Adrenal gland (tissue), 12 donors: Measurements from ENCODE around the gene SCAP. TPM values are rescaled to one million over a fixed set of nuclear protein-coding genes. Genes with fewer than 3 reads are reported as not detected.
A peak's percentile ranks its signal among the peaks of the same experiment; 100 is the strongest.

Source experiments
- DNase-seq, 7 donors: peaks; one replicate each; pipeline ENCODE4 v3.0.0-alpha.2; 2019 to 2020
- H3K27ac ChIP-seq, 5 donors: fragments of 200-600 bp; sonication (generic) in 4 of 5; 1 replicate in 3 of 5; 2 replicates in 2 of 5; pipeline versions ENCODE4 v1.5.1 to v1.8.0; 2016 to 2020; ENCODE audit warnings: mild to moderate bottlenecking in 1 of 5
- H3K27me3 ChIP-seq: fragments of 200-600 bp; 2 replicates; pipeline ENCODE4 v1.8.0; 2021
- H3K36me3 ChIP-seq, 2 donors: fragments of 200-600 bp; replicated peaks in 1 of 2; 1 replicate in 1 of 2; 2 replicates in 1 of 2; pipeline versions ENCODE4 v1.5.1 to v1.8.0; 2018 to 2022
- H3K4me1 ChIP-seq, 2 donors: fragments of 200-600 bp; replicated peaks in 1 of 2; 1 replicate in 1 of 2; 2 replicates in 1 of 2; pipeline versions ENCODE4 v1.5.1 to v1.8.0; 2018 to 2021
- H3K4me3 ChIP-seq, 4 donors: fragments of 200-600 bp; sonication (generic) in 3 of 4; one replicate each; pipeline ENCODE4 v1.5.1; 2016 to 2018
- H3K9me3 ChIP-seq, 3 donors: fragments of 200-600 bp; sonication (generic) in 1 of 3; replicated peaks in 1 of 3; 1 replicate in 2 of 3; 2 replicates in 1 of 3; pipeline versions ENCODE4 v1.5.1 to v1.8.0; 2016 to 2021
- POLR2A ChIP-seq, 2 donors: fragments of 450-650 bp; IDR thresholded peaks; one replicate each; pipeline ENCODE4 v1.6.1; 2017; ENCODE audit warnings: antibody characterized with exemption in 2 of 2, mild to moderate bottlenecking in 2 of 2, moderate library complexity in 1 of 2
- WGBS, 4 donors: extraction: QIAGEN DNeasy Blood & Tissue Kit in 2 of 4; methylation state at CpG; one replicate each; pipeline versions ENCODE4 v1.1.5 to v1.1.7; 2013 to 2017; 5-methylcytosine and 5-hydroxymethylcytosine counted together
- intact Hi-C, 2 donors: fragments of 100-400 bp; cut with DNase I; formaldehyde crosslinking; loops; one replicate each; pipeline versions ENCODE4 v1.14.1 to v1.15.0; 2022 to 2023
- polyA plus RNA-seq, 3 donors: library from polyadenylated mRNA; stranded (reverse); fragments of 200-250 nt in 2 of 3; fragments of 350-450 nt in 1 of 3; fragmentation: Illumina TruSeq in 1 of 3; extraction: RNeasy Lipid Tissue Mini Kit (QIAGEN cat#74804) in 1 of 3; gene quantifications; one replicate each; pipeline ENCODE4 v1.2.3, GENCODE V29; 2013 to 2014
- total RNA-seq, 9 donors: library from RNA; depleted of rRNA in 4 of 9; stranded (reverse); fragments of >200 nt in 4 of 9; fragments of 120-200 nt in 1 of 9; fragmentation: NEBNext Ultra II Directional in 1 of 9; extraction: Animal tissue kit (Norgen Biotek cat#: 25700) in 1 of 9; gene quantifications; one replicate each; pipeline versions ENCODE4 v1.1.0 to v1.2.4, GENCODE V29; 2013 to 2023
- TF ChIP-seq, protein P1 (sequence below), 6 experiments: fragments of 450-650 bp in 4 of 6; fragments of 200-600 bp in 2 of 6; sonication (generic) in 1 of 6; IDR thresholded peaks; 1 replicate in 5 of 6; 2 replicates in 1 of 6; pipeline versions ENCODE4 v1.5.1 to v1.8.0; 2016 to 2021; ENCODE audit warnings: antibody characterized with exemption in 6 of 6, mild to moderate bottlenecking in 2 of 6, moderate library complexity in 1 of 6
- donor health status: healthy with polysubstance abuse.
- donor health status: Bipolar disorder and iron deficiency.
- donor health status: DM: yes; HTN: yes; CAD: no.
- donor health status: DM: no; HTN: no; CAD: no.
- donor health status: DM: no; HTN: no; CAD: no.
- donor health status: DM: yes; HTN: yes; CAD: no.

Gene SCAP
- total and polyA plus RNA-seq, 12 donors, result 126 to 954 (median 176) TPM

DNA sequence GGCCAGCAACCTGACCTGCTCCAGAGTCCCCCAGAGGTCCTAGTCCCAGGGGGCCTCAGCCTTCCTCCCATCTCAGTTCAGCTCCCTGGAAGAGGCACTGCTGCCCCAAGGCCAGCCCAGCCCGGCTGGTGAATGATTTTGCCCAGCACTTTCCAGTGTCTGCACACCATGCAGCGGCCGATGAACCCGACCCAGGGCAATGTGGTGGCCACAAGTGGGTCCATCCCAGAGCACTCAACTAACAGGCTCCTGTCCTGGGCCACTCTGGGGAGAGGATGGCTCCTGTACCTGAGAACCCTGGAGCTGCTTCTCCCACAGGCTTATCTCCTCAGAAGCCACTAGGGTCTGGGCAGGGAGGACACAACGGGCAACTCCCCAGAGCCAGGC is 55.7 kb downstream of the SCAP start:
- intact Hi-C loops, result loop anchor here (2.0 to 10.0 kb wide), 4 partner anchors 57 to 95 kb away; partner anchors contain the start of genes ELP6 (in 2 of the 2) and SCAP (in 1 of the 2)
- no peaks in the 10 kb centered on the region for H3K9me3 ChIP-seq
- peak overlapping the region in 2 of 5 donors; percentile 26 to 29 for H3K27ac ChIP-seq
- no peaks in the 10 kb centered on the region for H3K27me3 ChIP-seq
- H3K4me3 ChIP-seq, result no peak overlapping the region
- no peak for DNase-seq
- H3K36me3 ChIP-seq, result peaks cover 0 to 70% of the 10 kb centered on the region in 2 donors
- 72 to 86% (median 84%) methylated on average over 1 to 5 of the region's 5 CpGs; no CpG with 5 or more reads in 1 of the 4 donors for WGBS, 4 donors
- H3K4me1 ChIP-seq, result peaks cover 9 to 18% of the 10 kb centered on the region in 2 donors
- TF ChIP-seq, protein P1, sequence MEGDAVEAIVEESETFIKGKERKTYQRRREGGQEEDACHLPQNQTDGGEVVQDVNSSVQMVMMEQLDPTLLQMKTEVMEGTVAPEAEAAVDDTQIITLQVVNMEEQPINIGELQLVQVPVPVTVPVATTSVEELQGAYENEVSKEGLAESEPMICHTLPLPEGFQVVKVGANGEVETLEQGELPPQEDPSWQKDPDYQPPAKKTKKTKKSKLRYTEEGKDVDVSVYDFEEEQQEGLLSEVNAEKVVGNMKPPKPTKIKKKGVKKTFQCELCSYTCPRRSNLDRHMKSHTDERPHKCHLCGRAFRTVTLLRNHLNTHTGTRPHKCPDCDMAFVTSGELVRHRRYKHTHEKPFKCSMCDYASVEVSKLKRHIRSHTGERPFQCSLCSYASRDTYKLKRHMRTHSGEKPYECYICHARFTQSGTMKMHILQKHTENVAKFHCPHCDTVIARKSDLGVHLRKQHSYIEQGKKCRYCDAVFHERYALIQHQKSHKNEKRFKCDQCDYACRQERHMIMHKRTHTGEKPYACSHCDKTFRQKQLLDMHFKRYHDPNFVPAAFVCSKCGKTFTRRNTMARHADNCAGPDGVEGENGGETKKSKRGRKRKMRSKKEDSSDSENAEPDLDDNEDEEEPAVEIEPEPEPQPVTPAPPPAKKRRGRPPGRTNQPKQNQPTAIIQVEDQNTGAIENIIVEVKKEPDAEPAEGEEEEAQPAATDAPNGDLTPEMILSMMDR (IDR thresholded peaks at IDR 0.05), result no peak
- no peak for TF ChIP-seq POLR2A (IDR thresholded peaks at IDR 0.05)

DNA sequence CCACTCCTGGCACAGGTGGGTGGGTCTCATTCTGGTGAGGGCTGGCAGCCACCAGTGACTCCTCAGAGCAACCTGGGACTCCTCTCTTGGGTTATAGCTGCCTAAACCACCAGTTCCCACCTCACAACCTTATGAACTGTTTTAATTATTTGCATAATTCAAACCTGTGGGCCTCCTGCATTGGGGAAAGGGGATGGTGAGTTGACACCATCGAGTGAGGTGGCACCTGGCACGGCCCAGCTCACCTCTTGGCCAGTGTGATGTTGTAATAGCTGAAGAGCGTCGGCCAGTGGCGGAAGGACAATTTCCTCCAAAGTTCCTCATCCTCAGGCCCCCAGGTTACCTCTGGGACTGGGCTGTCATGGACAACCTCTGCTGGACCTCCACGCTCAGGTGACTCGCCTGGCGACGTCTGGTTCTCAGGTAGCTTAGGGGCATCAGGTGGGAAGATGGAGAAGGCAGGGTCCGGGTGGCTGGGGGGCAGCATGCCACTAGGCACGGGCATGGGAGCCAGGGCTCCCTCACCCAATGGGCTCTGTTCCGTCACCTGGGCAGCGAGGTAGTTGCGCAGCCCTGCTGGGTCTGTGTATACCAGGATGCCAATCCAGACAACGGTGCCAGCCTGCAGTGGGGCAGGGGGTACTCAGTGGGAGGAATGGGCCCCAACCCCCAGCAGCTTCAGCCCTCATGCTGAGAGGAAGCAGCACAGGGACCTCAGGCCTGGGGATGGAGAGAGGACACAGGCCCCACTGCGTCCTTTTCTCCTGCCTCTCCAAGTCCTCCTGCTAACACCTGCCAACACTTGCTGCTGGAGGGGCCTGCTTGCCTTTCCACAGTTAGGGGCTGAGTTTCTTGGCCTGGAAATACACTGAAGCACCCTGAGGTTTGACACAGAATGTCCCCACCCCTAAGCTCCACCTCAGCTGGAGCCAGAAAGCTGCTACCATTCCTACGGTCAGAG is 56.4 kb downstream of the SCAP start:
- H3K27me3 ChIP-seq, result no peaks in the 10 kb centered on the region
- peaks cover 0 to 71% of the 10 kb centered on the region in 2 donors for H3K36me3 ChIP-seq
- peak overlapping the region in 2 of 5 donors; percentile 26 to 29 for H3K27ac ChIP-seq
- H3K9me3 ChIP-seq, result no peaks in the 10 kb centered on the region
- intact Hi-C loops, result loop anchor here (2.0 to 10.0 kb wide), 6 partner anchors 57 to 375 kb away; partner anchors contain the start of genes ELP6 (in 2 of the 2) and SCAP (in 1 of the 2)
- peak in 1 of 7 donors; percentile 20 for DNase-seq
- TF ChIP-seq, protein P1 (IDR thresholded peaks at IDR 0.05), result no peak
- no peak for TF ChIP-seq POLR2A (IDR thresholded peaks at IDR 0.05)
- H3K4me3 ChIP-seq, result no peak overlapping the region
- H3K4me1 ChIP-seq, result peaks cover 9 to 18% of the 10 kb centered on the region in 2 donors
- WGBS, 4 donors, result 84 to 88% (median 85%) methylated on average over 12 to 17 of the region's 17 CpGs

DNA sequence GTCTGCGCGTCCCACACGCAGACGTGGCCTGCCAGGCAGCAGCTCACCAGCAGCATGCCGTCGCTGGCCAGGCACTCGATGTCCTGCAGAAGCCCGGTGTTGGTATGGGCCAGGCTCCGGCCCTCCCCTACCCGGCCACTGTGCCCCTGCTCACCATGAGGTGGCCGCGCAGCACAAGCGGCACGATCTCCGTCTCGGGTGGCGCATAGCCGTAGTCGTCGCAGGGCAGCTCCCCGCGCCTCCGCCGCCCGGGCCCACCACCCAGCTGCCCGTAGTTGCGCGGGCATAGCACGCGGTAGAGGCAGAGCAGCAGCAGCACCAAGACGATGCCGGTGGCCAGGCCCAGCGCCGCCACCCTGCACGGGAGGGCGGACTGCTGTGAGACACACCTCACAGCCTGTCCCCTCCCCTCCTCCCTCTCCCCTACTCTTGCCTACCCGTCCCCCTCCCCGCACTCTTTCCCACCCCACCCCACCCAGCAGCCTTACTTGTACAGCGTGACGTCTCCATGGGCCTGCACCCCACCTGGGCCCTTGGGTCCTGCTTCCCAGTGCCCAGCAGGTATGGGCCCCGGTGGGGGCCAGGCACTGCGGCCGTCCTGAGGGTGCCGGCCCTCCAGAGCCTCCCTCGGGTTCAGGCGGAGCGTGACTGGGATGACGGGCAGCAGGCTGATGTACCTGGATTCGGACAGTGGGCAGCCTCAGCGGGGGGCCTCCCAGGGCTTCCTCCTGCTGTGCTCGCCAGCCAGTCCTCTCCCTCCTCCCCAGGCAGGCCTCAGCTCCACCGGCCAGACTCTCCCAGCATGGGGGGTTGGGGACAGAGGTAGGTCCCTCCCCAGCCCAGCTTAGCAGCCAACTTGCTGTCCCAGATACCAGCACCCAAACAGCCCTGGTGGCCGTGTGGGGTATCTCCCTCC is 57.3 kb downstream of the SCAP start:
- DNase-seq, result peak in 1 of 7 donors; percentile 21
- Histone ChIP-seq H3K4me1 (peaks cover 9 to 18% of the 10 kb centered on the region in 2 donors), H3K4me3 (no peak overlapping the region), H3K36me3 (peaks cover 0 to 71% of the 10 kb centered on the region in 2 donors), H3K27me3 (no peaks in the 10 kb centered on the region), H3K9me3 (no peaks in the 10 kb centered on the region), H3K27ac (peak overlapping the region in 2 of 5 donors; percentile 10 to 21)
- intact Hi-C loops, result loop anchor here (5.0 to 10.0 kb wide), 2 partner anchors 369 to 376 kb away; no protein-coding TSS in a partner anchor
- WGBS, 4 donors, result 90 to 93% (median 90%) methylated on average over 35 to 53 of the region's 53 CpGs
- no peak for TF ChIP-seq POLR2A (IDR thresholded peaks at IDR 0.05)
- TF ChIP-seq, protein P1 (IDR thresholded peaks at IDR 0.05), result peak in 2 of 6 experiments; percentile 9 to 10
